Smooth muscle cell (in vitro differentiated cells): ENCODE measurements around the gene EML4. TPM values are rescaled to one million over a fixed set of nuclear protein-coding genes. Genes with fewer than 3 reads are reported as not detected.
A peak's percentile ranks its signal among the peaks of the same experiment; 100 is the strongest.

Experiments
- DNase-seq: peaks from one replicate; lab custom pipeline; 2025; ENCODE audit not compliant: unreplicated experiment; lab: John Stamatoyannopoulos, UW
- H2AFZ ChIP-seq: fragments of 200-600 bp; sonication (generic); 2 replicates; pipeline ENCODE4 v1.6.0; 2016; ENCODE audit warnings: antibody characterized with exemption, low read depth, mild to moderate bottlenecking
- H3F3A ChIP-seq: fragments of 200-600 bp; sonication (generic); 2 replicates; pipeline ENCODE4 v1.6.0; 2017; ENCODE audit warnings: antibody characterized with exemption, low read depth
- H3K27ac ChIP-seq: fragments of 200-600 bp; sonication (generic); 2 replicates; pipeline ENCODE4 v1.5.1; 2016; ENCODE audit warnings: low read depth, mild to moderate bottlenecking
- H3K27me3 ChIP-seq: fragments of 200-600 bp; sonication (generic); 2 replicates; pipeline ENCODE4 v1.6.1; 2016; ENCODE audit warnings: low read depth, mild to moderate bottlenecking
- H3K36me3 ChIP-seq: fragments of 200-600 bp; sonication (generic); 2 replicates; pipeline ENCODE4 v1.5.1; 2016; ENCODE audit warnings: low read depth
- H3K4me1 ChIP-seq: fragments of 200-600 bp; sonication (generic); 2 replicates; pipeline ENCODE4 v1.5.1; 2016; ENCODE audit warnings: low read depth
- H3K4me2 ChIP-seq: fragments of 200-600 bp; sonication (generic); 2 replicates; pipeline ENCODE4 v1.6.0; 2016; ENCODE audit warnings: mild to moderate bottlenecking
- H3K4me3 ChIP-seq: fragments of 200-600 bp; sonication (generic); 2 replicates; pipeline ENCODE4 v1.5.1; 2016; ENCODE audit warnings: mild to moderate bottlenecking
- H3K79me2 ChIP-seq: fragments of 200-600 bp; sonication (generic); 2 replicates; pipeline ENCODE4 v1.6.0; 2016; ENCODE audit warnings: low read depth, mild to moderate bottlenecking
- H3K9ac ChIP-seq: fragments of 200-600 bp; sonication (generic); 2 replicates; pipeline ENCODE4 v1.6.0; 2016; ENCODE audit warnings: low read depth
- H3K9me3 ChIP-seq: fragments of 200-600 bp; sonication (generic); replicated peaks from 2 replicates; pipeline ENCODE4 v1.5.1; 2016; ENCODE audit warnings: low read depth
- H4K20me1 ChIP-seq: fragments of 200-600 bp; sonication (generic); 2 replicates; pipeline ENCODE4 v1.6.0; 2016; ENCODE audit warnings: low read depth
- CTCF ChIP-seq: fragments of 200-600 bp; sonication (generic); IDR thresholded peaks from 2 replicates; pipeline ENCODE4 v1.5.1; 2017; ENCODE audit warnings: borderline replicate concordance, mild to moderate bottlenecking, antibody characterized with exemption; ENCODE audit not compliant: insufficient read depth, poor library complexity, severe bottlenecking
- WGBS: methylation state at CpG from one replicate; pipeline ENCODE4 v1.1.7; 2016; ENCODE audit warnings: low lambda C conversion rate; 5-methylcytosine and 5-hydroxymethylcytosine counted together
- polyA plus RNA-seq: library from polyadenylated mRNA; unstranded; fragments of >200 nt; fragmentation: Nextera tagmentation; extraction: Ambion mirVana; gene quantifications from 2 replicates; pipeline ENCODE4 v1.2.1, GENCODE V29; 2016
- total RNA-seq: library from RNA; depleted of rRNA; stranded (reverse); fragments of >200 nt; gene quantifications from 2 replicates; pipeline ENCODE4 v1.2.3, GENCODE V29; 2014

Gene EML4
- total and polyA plus RNA-seq, 2 experiments from 2014 or later, result 33.6 to 46.2 TPM

DNA sequence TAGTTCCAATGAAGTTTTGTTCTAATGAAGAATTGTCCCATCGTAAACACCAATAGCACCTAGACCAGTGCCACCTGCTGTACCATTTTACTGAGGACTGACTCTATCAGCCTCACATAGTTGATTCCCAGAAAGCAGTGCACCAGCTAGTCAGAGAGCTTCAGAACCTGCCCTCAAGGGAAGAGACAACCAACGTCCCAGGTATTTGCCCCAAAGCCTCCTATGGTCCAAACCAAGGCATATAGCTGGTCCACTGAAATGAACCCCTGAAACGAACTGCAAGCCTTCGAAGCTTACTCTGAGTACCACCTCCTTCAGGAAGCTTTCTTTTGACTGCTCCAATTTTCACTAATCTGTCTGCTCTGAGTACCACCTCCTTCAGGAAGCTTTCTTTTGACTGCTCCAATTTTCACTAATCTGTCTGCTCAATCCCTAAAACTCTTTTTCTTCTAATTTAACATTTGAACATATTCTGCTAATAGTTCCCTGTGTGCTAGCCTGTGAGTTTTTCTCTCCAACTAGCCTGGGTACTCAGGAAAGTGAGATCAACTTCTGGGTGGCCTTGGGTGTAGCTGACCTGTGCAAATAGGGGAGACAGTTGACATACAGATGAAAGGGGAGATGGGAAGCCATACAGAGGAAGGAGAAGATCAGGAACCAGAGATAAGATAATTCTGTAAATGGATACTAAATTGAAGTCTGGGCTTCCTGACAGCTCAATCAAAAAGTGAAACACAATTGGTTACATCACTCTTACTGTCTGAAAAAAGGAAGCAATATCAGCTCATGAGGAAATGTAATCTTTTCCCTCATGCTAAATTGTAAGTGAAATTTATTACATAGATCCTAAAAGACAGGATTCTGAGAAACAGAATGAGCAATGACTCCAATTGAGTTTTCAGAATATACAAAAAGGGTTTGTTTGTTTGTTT is 33.5 kb upstream of the EML4 start:
- no peak overlapping the region for H2AFZ ChIP-seq
- no peak overlapping the region for H3K9ac ChIP-seq
- no peaks in the 10 kb centered on the region for H3K36me3 ChIP-seq
- no peak for TF ChIP-seq CTCF
- no peak for DNase-seq
- H3K79me2 ChIP-seq, result no peaks in the 10 kb centered on the region
- H3K27ac ChIP-seq, result no peak overlapping the region
- no peaks in the 10 kb centered on the region for H3K27me3 ChIP-seq
- no peak overlapping the region for H3K4me2 ChIP-seq
- no peaks in the 10 kb centered on the region for H4K20me1 ChIP-seq
- 93% methylated on average over 4 of the region's 4 CpGs for WGBS
- peaks cover 26% of the 10 kb centered on the region for H3F3A ChIP-seq
- H3K4me1 ChIP-seq, result peaks cover 30% of the 10 kb centered on the region
- no peaks in the 10 kb centered on the region for H3K9me3 ChIP-seq
- H3K4me3 ChIP-seq, result no peak overlapping the region

DNA sequence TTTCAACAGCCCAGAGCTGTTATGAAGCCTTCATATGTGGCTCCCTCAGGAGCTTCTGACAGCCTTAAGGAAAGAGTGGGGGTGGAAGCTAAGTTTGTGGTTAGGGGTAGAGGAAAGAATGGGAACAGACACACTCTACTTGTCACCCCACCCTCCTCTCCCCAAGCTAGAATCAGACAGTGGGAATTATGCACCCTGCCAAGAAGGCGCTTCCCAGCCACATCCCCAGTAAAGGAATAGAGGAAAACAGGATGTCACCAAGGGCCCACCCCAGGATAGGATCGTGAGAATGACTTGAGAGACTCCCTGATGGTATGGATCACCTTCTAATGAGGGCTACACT is 32.4 kb upstream of the EML4 start:
- Histone ChIP-seq H3K36me3 (no peaks in the 10 kb centered on the region), H3F3A (peaks cover 28% of the 10 kb centered on the region), H3K4me1 (peaks cover 41% of the 10 kb centered on the region), H4K20me1 (no peaks in the 10 kb centered on the region), H3K4me3 (no peak overlapping the region), H3K9me3 (no peaks in the 10 kb centered on the region), H2AFZ (no peak overlapping the region), H3K4me2 (peak overlapping the region; percentile 53), H3K27ac (peak overlapping the region; percentile 24), H3K27me3 (no peaks in the 10 kb centered on the region), H3K9ac (no peak overlapping the region), H3K79me2 (no peaks in the 10 kb centered on the region)
- DNase-seq, result no peak
- 42% methylated on average over 2 of the region's 2 CpGs for WGBS
- TF ChIP-seq CTCF, result no peak

GRCh38 chr2:42137125-42137841 is 31.9 kb upstream of the EML4 start:
- Histone ChIP-seq H4K20me1 (no peaks in the 10 kb centered on the region), H3K27me3 (no peaks in the 10 kb centered on the region), H3F3A (peaks cover 28% of the 10 kb centered on the region), H3K9ac (no peak overlapping the region), H2AFZ (no peak overlapping the region), H3K4me2 (peak overlapping the region; percentile 53), H3K4me1 (peaks cover 42% of the 10 kb centered on the region), H3K36me3 (no peaks in the 10 kb centered on the region), H3K4me3 (no peak overlapping the region), H3K27ac (peak overlapping the region; percentile 24), H3K9me3 (no peaks in the 10 kb centered on the region), H3K79me2 (no peaks in the 10 kb centered on the region)
- WGBS, result 65% methylated on average over 5 of the region's 5 CpGs
- no peak for TF ChIP-seq CTCF
- no peak for DNase-seq
